Measurements from ENCODE around the gene TADA2B. TPM values are rescaled to one million over a fixed set of nuclear protein-coding genes. Genes with fewer than 3 reads are reported as not detected.

The TADA2B gene
- total RNA-seq, 1 donor from 2014 or later = 26.9 TPM

DNA sequence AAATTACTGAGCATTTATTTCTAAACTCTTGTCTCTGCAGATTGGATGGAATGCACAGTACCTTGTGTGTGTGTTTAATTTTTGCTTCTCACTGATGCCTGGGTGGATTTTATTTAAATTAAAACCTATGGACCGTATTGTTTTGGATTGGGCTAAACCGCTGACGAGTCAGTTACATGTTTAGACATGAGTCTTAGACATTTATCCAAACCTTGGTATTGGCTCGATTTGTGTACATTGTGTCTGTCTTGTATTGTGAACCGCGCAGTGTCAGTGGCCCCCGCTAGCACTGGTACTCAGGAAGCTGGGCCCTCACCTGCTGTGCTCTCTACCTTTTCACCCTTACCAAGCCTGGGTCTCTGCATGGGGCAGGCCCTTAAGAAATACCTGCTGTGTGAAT is 40.8 kb upstream of the TADA2B start:
- peaks cover 1% of the 10 kb centered on the region for H3K36me3 ChIP-seq (ENCODE audit: control insufficient read depth, insufficient read depth, low read length)
- TF ChIP-seq, protein P1, sequence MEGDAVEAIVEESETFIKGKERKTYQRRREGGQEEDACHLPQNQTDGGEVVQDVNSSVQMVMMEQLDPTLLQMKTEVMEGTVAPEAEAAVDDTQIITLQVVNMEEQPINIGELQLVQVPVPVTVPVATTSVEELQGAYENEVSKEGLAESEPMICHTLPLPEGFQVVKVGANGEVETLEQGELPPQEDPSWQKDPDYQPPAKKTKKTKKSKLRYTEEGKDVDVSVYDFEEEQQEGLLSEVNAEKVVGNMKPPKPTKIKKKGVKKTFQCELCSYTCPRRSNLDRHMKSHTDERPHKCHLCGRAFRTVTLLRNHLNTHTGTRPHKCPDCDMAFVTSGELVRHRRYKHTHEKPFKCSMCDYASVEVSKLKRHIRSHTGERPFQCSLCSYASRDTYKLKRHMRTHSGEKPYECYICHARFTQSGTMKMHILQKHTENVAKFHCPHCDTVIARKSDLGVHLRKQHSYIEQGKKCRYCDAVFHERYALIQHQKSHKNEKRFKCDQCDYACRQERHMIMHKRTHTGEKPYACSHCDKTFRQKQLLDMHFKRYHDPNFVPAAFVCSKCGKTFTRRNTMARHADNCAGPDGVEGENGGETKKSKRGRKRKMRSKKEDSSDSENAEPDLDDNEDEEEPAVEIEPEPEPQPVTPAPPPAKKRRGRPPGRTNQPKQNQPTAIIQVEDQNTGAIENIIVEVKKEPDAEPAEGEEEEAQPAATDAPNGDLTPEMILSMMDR (IDR thresholded peaks at IDR 0.05; ENCODE audit: insufficient read depth, low read length, poor library complexity, severe bottlenecking) = no peak
- DNase-seq (ENCODE audit: low read depth) = no peak
- H3K4me3 ChIP-seq (ENCODE audit: low read depth, low read length) = no peak overlapping the region
- no peaks in the 10 kb centered on the region for H3K27me3 ChIP-seq (ENCODE audit: control insufficient read depth, insufficient read depth, low read length)

DNA sequence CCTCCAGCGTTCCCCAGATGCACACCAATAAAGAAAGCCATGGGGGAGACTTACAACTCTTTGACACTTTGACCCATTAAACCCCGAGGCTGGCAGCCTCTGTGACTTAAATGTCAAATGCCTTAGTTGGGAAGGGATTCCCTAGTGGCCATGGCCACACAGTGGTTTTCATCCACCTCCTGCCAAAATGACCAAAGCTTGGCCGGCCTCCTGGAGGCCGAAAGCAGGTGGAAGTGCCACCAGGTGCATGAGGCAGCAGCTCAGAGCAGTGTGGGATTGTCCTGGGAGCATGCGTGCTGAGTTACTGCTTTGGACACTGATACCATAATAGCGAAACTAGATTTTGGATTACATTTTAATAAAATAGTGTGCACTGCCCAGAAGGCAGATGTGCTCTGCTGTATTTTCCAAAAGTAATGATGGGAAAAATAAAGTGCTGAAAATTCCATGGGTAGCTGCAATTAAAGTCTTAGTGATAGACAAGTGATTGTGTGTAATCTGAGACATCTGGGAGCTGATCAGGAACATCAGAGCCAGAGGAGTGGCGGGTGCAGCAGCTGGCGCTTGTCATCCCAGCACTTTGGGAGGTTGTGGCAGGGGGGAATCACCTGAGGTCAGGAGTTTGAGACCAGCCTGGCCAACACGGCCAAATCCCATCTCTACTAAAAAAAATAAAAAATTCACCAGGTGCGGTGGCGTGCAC is 39.8 kb upstream of the TADA2B start:
- Histone ChIP-seq H3K36me3 (ENCODE audit: control insufficient read depth, insufficient read depth, low read length) (peaks cover 1% of the 10 kb centered on the region), H3K4me3 (ENCODE audit: low read depth, low read length) (no peak overlapping the region), H3K27me3 (ENCODE audit: control insufficient read depth, insufficient read depth, low read length) (no peaks in the 10 kb centered on the region)
- DNase-seq (ENCODE audit: low read depth) = no peak
- TF ChIP-seq, protein P1 (IDR thresholded peaks at IDR 0.05; ENCODE audit: insufficient read depth, low read length, poor library complexity, severe bottlenecking) = no peak

DNA sequence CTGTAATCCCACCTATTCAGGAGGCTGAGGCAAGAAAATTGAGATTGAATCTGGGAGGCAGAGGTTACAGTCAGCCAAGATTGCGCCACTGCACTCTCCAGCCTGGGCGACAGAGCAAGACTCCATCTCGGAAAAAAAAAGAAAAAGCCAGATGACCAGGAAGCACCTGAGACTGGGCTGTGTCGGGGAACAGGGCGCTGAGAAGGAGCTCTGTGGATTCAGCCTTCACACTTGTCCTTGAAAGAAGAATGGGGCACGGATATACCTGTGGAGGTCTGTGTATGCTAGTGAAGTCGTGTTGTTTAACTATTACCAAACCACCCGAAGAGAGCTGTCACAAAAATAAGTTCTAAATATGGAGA is 39.3 kb upstream of the TADA2B start:
- TF ChIP-seq, protein P1 (IDR thresholded peaks at IDR 0.05; ENCODE audit: insufficient read depth, low read length, poor library complexity, severe bottlenecking) = no peak
- Histone ChIP-seq H3K36me3 (ENCODE audit: control insufficient read depth, insufficient read depth, low read length) (peaks cover 1% of the 10 kb centered on the region), H3K27me3 (ENCODE audit: control insufficient read depth, insufficient read depth, low read length) (no peaks in the 10 kb centered on the region), H3K4me3 (ENCODE audit: low read depth, low read length) (no peak overlapping the region)
- DNase-seq (ENCODE audit: low read depth) = no peak

DNA sequence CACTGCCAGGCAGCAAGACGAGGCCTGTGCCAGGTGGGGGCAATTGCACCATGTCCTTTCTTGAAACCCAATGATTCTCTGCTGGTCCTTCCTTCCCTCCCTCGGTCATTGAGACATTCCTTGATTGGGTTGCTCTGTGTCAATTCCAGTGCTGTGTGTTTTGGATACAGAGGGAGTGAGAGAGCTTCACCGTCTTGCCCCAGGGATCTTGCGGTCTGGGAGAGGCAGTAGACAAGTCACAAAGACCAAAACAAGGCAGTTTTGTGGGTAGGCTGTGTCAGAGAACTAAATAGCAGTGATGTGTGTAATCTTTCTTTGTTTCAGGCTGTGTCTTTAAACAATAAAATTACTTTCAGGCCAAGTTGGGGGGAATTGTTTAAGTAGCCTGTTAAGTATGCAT is 38.8 kb upstream of the TADA2B start:
- DNase-seq (ENCODE audit: low read depth) = no peak
- Histone ChIP-seq H3K27me3 (ENCODE audit: control insufficient read depth, insufficient read depth, low read length) (no peaks in the 10 kb centered on the region), H3K4me3 (ENCODE audit: low read depth, low read length) (no peak overlapping the region), H3K36me3 (ENCODE audit: control insufficient read depth, insufficient read depth, low read length) (peaks cover 1% of the 10 kb centered on the region)
- TF ChIP-seq, protein P1 (IDR thresholded peaks at IDR 0.05; ENCODE audit: insufficient read depth, low read length, poor library complexity, severe bottlenecking) = no peak

DNA sequence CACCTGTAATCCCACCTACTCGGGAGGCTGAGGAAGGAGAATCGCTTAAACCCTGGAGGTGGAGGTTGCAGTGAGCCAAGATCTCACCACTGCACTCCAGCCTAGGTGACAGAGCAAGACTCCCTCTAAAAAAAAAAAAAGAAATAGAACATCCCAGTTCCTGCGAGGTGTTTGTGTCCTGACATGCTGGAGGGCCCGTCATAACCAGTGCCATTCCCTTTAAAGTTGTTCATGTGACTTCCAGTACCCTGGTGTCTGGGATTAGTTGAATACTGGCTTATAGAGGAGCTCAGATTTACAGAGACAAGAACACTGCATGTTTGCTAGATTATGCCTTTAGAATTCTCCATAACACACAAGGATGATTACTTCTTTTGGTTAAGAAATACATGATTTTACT is 37.6 kb upstream of the TADA2B start:
- no peak for DNase-seq (ENCODE audit: low read depth)
- TF ChIP-seq, protein P1 (IDR thresholded peaks at IDR 0.05; ENCODE audit: insufficient read depth, low read length, poor library complexity, severe bottlenecking) = no peak
- Histone ChIP-seq H3K4me3 (ENCODE audit: low read depth, low read length) (no peak overlapping the region), H3K36me3 (ENCODE audit: control insufficient read depth, insufficient read depth, low read length) (peaks cover under 1% of the 10 kb centered on the region), H3K27me3 (ENCODE audit: control insufficient read depth, insufficient read depth, low read length) (no peaks in the 10 kb centered on the region)

DNA sequence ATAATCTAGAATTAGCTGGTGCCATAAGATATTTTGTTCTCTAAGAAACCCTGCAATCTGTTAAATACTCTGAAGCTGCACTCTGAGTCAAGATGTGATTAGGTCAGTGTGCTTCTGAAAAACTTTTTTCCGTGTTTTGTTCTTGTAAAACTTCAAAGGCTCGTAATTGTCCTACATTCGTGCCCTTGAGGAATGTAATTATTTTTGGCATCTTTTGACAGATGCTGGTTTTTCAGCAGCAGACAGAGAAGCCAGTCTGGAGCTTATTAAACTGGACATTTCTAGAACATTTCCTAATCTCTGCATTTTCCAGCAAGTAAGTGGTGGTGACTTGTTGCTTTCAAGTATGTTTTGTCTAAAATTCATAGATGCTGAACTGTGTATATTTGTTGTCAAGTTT is 36.8 kb upstream of the TADA2B start:
- Histone ChIP-seq H3K4me3 (ENCODE audit: low read depth, low read length) (no peak overlapping the region), H3K27me3 (ENCODE audit: control insufficient read depth, insufficient read depth, low read length) (no peaks in the 10 kb centered on the region), H3K36me3 (ENCODE audit: control insufficient read depth, insufficient read depth, low read length) (no peaks in the 10 kb centered on the region)
- TF ChIP-seq, protein P1 (IDR thresholded peaks at IDR 0.05; ENCODE audit: insufficient read depth, low read length, poor library complexity, severe bottlenecking) = no peak
- no peak for DNase-seq (ENCODE audit: low read depth)

Data from kidney epithelial cell (primary cell).